Lung (tissue), 12 donors: ENCODE measurements around the gene TGFA. TPM values are rescaled to one million over a fixed set of nuclear protein-coding genes. Genes with fewer than 3 reads are reported as not detected.

Experiments used
- ATAC-seq: fragments of 200-7000 bp; cut with Tn5 transposase; one replicate; pipeline ENCODE4 v1.9.1; 2020; ENCODE audit warnings: moderate number of reproducible peaks; ENCODE audit not compliant: insufficient read depth, low FRiP score
- DNase-seq, 3 donors: peaks; one replicate each; pipeline ENCODE4 v3.0.0-alpha.2; 2013 to 2017
- H3K27ac ChIP-seq, 2 donors: one replicate each; pipeline ENCODE4 v1.5.1; 2013; ENCODE audit warnings: mild to moderate bottlenecking in 2 of 2, moderate library complexity in 2 of 2, control low read depth in 1 of 2, inconsistent platforms in 1 of 2, low read depth in 1 of 2, low read length in 1 of 2
- H3K27me3 ChIP-seq, 3 donors: one replicate each; pipeline ENCODE4 v1.5.1; 2013; ENCODE audit warnings: low read length in 2 of 3; ENCODE audit not compliant: control insufficient read depth in 3 of 3, insufficient read depth in 3 of 3
- H3K36me3 ChIP-seq, 4 donors: one replicate each; pipeline ENCODE4 v1.5.1; 2013; ENCODE audit warnings: low read length in 4 of 4, mild to moderate bottlenecking in 1 of 4, moderate library complexity in 1 of 4; ENCODE audit not compliant: control insufficient read depth in 4 of 4, insufficient read depth in 4 of 4
- H3K4me1 ChIP-seq, 5 donors: one replicate each; pipeline ENCODE4 v1.5.1; 2013; ENCODE audit warnings: low read length in 5 of 5, mild to moderate bottlenecking in 2 of 5, moderate library complexity in 1 of 5; ENCODE audit not compliant: control insufficient read depth in 5 of 5, insufficient read depth in 5 of 5
- H3K4me3 ChIP-seq: one replicate; pipeline ENCODE4 v1.5.1; 2013; ENCODE audit warnings: mild to moderate bottlenecking, control low read depth, moderate library complexity
- H3K9ac ChIP-seq, 2 donors: one replicate each; pipeline ENCODE4 v1.5.1; 2013; ENCODE audit warnings: low read length in 2 of 2, control low read depth in 1 of 2; ENCODE audit not compliant: insufficient read depth in 1 of 2
- H3K9me3 ChIP-seq, 4 donors: one replicate each; pipeline ENCODE4 v1.5.1; 2013; ENCODE audit warnings: low read length in 3 of 4, mild to moderate bottlenecking in 1 of 4, moderate library complexity in 1 of 4; ENCODE audit not compliant: control insufficient read depth in 4 of 4, insufficient read depth in 3 of 4
- CTCF ChIP-seq: IDR thresholded peaks from 2 replicates; pipeline ENCODE4 v1.5.1; 2012; ENCODE audit warnings: mild to moderate bottlenecking; ENCODE audit errors: control extremely low read depth, extremely low read depth
- WGBS, 2 donors: extraction: QIAGEN DNeasy Blood & Tissue Kit; methylation state at CpG; one replicate each; pipeline ENCODE4 v1.1.7; 2013; 5-methylcytosine and 5-hydroxymethylcytosine counted together
- polyA plus RNA-seq, 2 donors: library from polyadenylated mRNA; stranded (reverse); fragments of 200-250 nt; gene quantifications; one replicate each; pipeline ENCODE4 v1.2.1, GENCODE V29; 2013
- total RNA-seq, 2 donors: library from RNA; depleted of rRNA in 1 of 2; stranded (reverse); fragments of >200 nt in 1 of 2; gene quantifications; one replicate each; pipeline ENCODE4 v1.2.1, GENCODE V29; 2014 to 2021
- donor health status: control.
- donor health status: control.
- donor health status: Bipolar disorder and iron deficiency.
- donor health status: healthy.
- donor health status: DM: yes; HTN: yes; CAD: no.

TGFA gene
- total and polyA plus RNA-seq, 4 donors = 1.9 to 13.0 (median 7.0) TPM

- Histone ChIP-seq H3K9me3 (peaks cover 0 to 2% (median 0%) of the 10 kb centered on the region in 4 donors), H3K9ac (no peak overlapping the region), H3K27ac (no peak overlapping the region), H3K27me3 (peaks cover 0 to 6% (median 1%) of the 10 kb centered on the region in 3 donors), H3K4me1 (peaks cover 0 to 3% (median 0%) of the 10 kb centered on the region in 5 donors), H3K4me3 (no peak overlapping the region), H3K36me3 (no peaks in the 10 kb centered on the region)
- ATAC-seq = no peak
- DNase-seq = no peak
- WGBS, 2 donors = 82 to 87% methylated on average over 2 of the region's 2 CpGs
- no peak for TF ChIP-seq CTCF
Measured at GRCh38 chr2:70560442-70560841, 6.8 kb upstream of the TGFA start.

- Histone ChIP-seq H3K9me3 (peaks cover 0 to 2% (median 0%) of the 10 kb centered on the region in 4 donors), H3K27ac (no peak overlapping the region), H3K4me1 (peaks cover 0 to 3% (median 0%) of the 10 kb centered on the region in 5 donors), H3K27me3 (peaks cover 0 to 9% (median 5%) of the 10 kb centered on the region in 3 donors), H3K36me3 (no peaks in the 10 kb centered on the region), H3K4me3 (no peak overlapping the region), H3K9ac (no peak overlapping the region)
- 66 to 90% methylated on average over 2 of the region's 2 CpGs for WGBS, 2 donors
- DNase-seq (no peak), ATAC-seq (no peak)
- TF ChIP-seq CTCF = no peak
Measured at GRCh38 chr2:70560040-70560439, 6.4 kb upstream of the TGFA start.

- H3K4me1 ChIP-seq = peaks cover 0 to 7% (median 3%) of the 10 kb centered on the region in 5 donors
- ATAC-seq = no peak
- 66 to 70% methylated on average over 5 of the region's 5 CpGs for WGBS, 2 donors
Measured at GRCh38 chr2:70558195-70558808, 4.7 kb upstream of the TGFA start.

More at GRCh38 chr2:70558195-70558808, 4.7 kb upstream of the TGFA start:
- TF ChIP-seq CTCF = no peak
- no peak overlapping the region for H3K27ac ChIP-seq
- no peak overlapping the region for H3K9ac ChIP-seq
- no peak for DNase-seq
- H3K27me3 ChIP-seq = peaks cover 0 to 20% (median 13%) of the 10 kb centered on the region in 3 donors
- H3K4me3 ChIP-seq = no peak overlapping the region
- no peaks in the 10 kb centered on the region for H3K36me3 ChIP-seq
- H3K9me3 ChIP-seq = peaks cover 0 to 2% (median 0%) of the 10 kb centered on the region in 4 donors
